ENCODE measurements around the gene STK17A.
"Not testable (repeated sequence)": the region's sequence is repeated elsewhere in the genome, so short reads cannot be mapped to it uniquely, and the experiment has no call there.

The STK17A gene

GRCh38 chr7:43568529-43568928 lies 14.4 kb upstream of the STK17A start:
- no peak for DNase-seq (ENCODE audit: low read depth)

- DNase-seq (ENCODE audit: low read depth): no peak
Observed at GRCh38 chr7:43569424-43569823, 13.5 kb upstream of the STK17A start.

- no peak for DNase-seq (ENCODE audit: low read depth)
Observed at GRCh38 chr7:43570688-43571365, 12.1 kb upstream of the STK17A start.

DNA sequence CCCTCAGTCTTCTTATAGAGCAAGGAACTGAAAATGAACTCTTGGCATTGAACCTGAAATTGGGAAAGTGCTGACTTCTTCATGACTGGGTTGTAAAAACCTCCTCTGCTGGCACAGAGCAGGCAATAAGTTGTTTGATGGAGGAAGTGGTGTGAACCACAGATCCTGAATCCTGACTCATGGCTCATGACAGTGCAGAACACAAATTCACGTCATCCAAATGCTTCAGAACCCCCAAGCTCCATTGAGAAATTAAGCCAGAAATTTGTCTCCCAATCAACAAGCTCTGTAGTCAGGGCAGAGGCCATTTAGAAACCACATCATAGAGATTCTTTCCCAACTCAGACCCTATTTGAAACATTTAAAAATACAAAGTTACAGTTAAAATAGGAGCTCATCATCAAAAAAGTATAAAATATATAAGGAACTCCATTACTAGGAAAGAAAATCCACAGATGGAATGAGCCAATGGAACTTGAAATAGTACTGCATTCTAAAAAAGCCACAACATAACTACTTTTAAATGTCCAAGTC lies 10.3 kb upstream of the STK17A start:
- peak; percentile 100 for DNase-seq (ENCODE audit: low read depth)

- not testable (repeated sequence) for DNase-seq (ENCODE audit: low read depth)
Observed at GRCh38 chr7:43573832-43574231, 9.1 kb upstream of the STK17A start.

DNA sequence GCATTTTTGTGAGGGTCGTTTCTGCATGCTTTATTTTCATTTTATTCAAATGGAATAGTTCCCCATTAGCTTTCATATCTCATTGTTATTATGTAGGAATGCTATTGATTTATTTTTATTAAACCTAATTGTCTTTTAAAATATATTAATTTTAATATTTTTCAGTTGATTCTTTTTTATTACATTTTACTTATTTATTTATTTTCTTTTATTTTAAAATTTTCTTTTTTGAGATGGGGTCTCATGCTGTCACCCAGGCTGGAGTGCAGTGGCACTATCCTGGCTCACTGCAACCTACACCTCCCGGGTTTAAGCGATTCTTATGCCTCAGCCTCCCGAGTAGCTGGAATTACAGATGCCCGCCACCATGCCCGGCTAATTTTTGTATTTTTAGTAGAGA lies 7.4 kb upstream of the STK17A start:
- no peak for DNase-seq (ENCODE audit: low read depth)

DNA sequence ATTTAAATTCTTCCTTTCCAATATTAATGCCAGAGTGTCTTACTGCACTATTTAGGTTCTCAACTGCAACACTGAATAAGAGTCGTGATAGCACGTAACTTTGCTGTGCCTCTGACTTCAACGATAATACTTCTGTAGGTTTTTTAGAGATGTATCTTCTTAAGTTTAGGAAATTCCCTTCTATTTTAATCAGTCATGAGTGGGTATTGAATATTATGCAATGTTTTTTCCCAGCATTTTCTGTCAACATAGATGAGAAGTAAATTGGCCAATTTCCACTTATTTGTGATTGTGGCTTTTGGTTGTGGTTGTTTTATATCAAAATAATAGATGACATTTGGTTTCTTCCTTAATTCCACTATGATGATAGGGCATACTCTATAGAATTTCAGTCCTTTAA lies 6.7 kb upstream of the STK17A start:
- DNase-seq (ENCODE audit: low read depth): no peak

DNA sequence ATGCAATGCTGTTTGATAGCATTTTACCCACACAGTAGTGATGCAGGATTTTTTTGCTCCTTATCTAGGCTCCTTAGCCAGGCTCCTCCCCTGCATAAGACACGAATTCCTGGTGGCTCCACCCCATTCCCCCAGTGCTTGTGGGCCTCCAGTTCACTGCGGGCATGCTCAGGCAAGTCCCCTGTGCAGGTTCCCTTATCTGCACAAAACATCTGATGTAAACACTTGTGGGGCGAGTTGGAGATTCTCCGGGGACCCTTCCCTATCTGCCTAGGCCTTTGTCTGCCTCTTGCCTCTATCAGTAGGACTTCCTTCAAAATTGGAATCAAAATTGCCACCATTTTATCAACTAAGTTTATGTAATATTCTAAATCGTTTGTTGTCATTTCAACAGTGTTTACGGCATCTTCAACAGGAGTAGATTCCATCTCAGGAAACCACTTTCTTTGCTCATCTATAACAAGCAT lies 5.4 kb upstream of the STK17A start:
- no peak for DNase-seq (ENCODE audit: low read depth)

DNA sequence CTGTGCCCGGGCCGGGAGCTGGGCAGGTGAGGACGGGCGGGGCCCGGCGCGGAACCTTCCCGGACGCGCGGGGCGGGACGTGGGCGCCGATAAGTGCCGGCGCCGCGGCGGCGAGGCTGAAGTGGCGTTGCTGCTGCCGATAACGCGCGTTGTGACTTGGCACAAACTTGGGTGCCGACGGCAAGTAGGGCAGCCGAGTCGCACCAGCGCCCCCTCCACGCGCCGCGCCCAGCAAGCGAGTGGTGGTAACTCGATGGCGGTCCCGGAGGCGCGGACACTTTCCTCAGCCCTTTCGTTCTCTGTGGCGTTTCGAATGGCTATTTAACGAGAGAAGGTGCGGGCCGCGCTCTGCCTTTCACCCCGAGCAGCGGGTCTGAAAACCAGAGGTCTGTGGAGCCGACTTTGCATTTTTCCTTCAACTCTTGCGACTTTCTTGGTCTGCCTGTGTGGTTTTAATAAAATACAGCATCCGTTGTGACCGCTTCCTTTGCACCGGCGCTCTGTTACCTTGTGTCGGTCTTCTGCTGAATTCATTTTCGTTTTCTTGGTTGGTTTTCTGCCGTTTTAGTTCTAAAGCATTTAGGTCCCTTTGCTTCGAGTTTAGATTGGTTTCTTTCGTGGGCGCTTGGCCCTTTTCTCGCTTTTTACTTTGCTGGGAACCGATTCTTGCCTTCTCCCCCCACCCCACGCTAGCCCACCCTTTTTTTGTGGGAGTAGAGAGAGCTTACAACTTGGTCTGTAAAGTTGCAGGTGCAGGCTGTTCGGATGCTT lies 701 bp downstream of the STK17A start:
- peak; percentile 45 for DNase-seq (ENCODE audit: low read depth)

- peak; percentile 79 for DNase-seq (ENCODE audit: low read depth)
Observed at GRCh38 chr7:43584195-43584586, 1.3 kb downstream of the STK17A start.

DNA sequence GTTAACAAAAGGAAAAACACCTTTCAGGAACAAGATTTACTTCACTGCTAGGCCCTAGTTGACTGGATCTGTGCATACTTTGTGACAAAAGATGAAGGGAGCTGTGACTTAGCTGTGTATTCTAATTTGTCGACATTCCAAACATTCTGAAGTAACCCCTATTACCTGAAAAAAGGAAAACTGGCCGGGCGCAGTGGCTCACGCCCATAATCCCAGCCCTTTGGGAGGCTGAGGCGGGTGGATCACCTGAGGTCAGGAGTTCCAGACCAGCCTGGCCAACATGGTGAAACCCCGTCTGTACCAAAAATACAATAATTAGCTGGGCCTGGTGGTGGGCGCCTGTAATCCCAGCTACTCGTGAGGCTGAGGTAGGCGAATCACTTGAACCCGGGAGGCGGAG lies 1.8 kb downstream of the STK17A start:
- DNase-seq (ENCODE audit: low read depth): not testable (repeated sequence)

DNA sequence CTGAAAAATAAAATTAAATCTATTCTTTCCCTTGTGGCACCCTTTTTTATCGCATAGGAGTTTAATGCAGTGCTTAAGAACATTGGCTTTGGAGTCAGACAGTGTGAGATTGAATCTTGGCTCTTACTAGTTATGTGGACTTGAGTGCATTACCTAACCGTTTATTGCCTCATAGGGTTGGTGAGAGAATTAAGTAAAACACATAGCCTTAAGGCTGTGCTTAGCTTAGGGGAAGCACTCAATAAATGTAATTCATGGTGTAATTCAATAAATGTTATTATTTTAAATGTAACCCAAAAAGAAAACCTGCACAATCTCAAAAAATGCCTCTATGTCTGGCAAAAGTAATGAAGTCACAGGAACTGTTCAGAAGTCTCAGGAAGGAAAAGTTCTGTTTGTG lies 2.7 kb downstream of the STK17A start:
- DNase-seq (ENCODE audit: low read depth): peak; percentile 79

GRCh38 chr7:43586251-43586900 lies 3.5 kb downstream of the STK17A start:
- DNase-seq (ENCODE audit: low read depth): no peak

- no peak for DNase-seq (ENCODE audit: low read depth)
Observed at GRCh38 chr7:43588477-43589132, 5.7 kb downstream of the STK17A start.

GRCh38 chr7:43589133-43589478 lies 6.2 kb downstream of the STK17A start:
- DNase-seq (ENCODE audit: low read depth): no peak

GRCh38 chr7:43589728-43590127 lies 6.8 kb downstream of the STK17A start:
- no peak for DNase-seq (ENCODE audit: low read depth)

GRCh38 chr7:43590862-43591557 lies 8.1 kb downstream of the STK17A start:
- no peak for DNase-seq (ENCODE audit: low read depth)

- DNase-seq (ENCODE audit: low read depth): no peak
Observed at GRCh38 chr7:43591558-43592180, 8.8 kb downstream of the STK17A start.

DNA sequence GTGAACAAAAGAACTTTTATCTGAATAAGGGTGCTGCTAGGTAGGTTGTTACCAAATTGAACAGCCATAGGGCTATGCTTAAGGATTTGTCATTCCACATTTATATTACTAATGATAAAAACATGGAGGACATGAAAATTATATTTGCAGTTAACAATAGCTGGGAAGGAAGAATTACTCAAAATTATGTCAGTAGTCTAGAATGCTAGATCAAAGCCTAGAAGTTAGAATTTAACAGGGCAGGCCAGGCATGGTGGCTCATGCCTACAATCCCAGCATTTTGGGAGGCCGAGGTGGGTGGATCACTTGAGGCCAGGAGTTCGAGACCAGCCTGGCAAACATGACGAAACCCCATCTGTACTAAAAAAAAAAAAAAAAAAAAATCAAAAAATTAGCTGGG lies 9.4 kb downstream of the STK17A start:
- no peak for DNase-seq (ENCODE audit: low read depth)

DNA sequence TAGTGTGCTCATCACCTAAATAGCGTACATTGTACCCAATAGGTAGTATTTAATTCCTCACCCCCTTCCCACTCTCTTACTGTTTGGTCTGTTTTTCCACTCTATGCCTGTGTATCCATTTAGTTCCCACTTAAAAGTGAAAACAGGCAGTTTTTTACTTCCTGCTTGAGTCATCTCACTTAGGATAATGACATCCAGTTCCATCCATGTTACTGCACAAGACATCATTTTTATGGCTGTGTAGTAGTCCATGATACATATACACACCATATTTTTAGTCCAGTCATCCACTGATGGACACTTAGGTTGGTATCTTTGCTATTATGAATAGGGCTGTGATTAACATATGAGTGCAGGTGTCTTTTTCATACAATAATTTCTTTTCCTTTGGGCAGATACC lies 10.1 kb downstream of the STK17A start:
- DNase-seq (ENCODE audit: low read depth): no peak

DNA sequence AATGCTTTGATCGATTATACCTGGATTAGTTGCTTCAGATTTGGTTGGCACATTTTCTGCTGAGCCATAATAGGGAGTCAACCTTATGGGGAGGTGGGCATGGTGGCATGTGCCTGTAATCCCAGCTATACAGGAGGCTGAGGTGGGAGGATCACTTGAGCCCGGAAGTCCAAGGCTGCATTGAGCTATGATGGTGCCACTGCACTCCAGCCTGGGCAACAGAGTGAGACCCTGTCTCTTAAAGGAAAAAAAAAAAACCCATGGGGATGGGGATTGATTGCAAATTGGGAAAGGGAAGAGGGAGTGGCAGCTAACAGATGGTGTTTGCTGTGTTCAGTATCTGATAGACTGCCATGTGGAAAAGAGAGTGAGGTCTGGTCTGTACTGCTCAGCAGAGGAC lies 11.1 kb downstream of the STK17A start:
- no peak for DNase-seq (ENCODE audit: low read depth)
